ENCODE measurements around the gene LSAMP. TPM values are rescaled to one million over a fixed set of nuclear protein-coding genes. Genes with fewer than 3 reads are reported as not detected.

LSAMP gene
- total and polyA plus RNA-seq, 2 donors (not counting 1 experiment from before 2014, with no cell fraction given): not detected

GRCh38 chr3:116260491-116260890 is 184.8 kb downstream of the LSAMP start:
- Histone ChIP-seq H3K27ac (ENCODE audit: low read length in 2 of 2) (no peak overlapping the region), H3K9ac (ENCODE audit: low read length) (no peak overlapping the region), H3K27me3 (replicated peaks in 1 of 4; ENCODE audit: control extremely low read depth in 1 of 4, control insufficient read depth in 3 of 4, insufficient read depth in 4 of 4, low read length in 3 of 4) (no peaks in the 10 kb centered on the region), H3K9me3 (ENCODE audit: control extremely low read depth in 1 of 3, control insufficient read depth in 2 of 3, insufficient read depth in 1 of 3, low read length in 2 of 3) (no peaks in the 10 kb centered on the region), H3K36me3 (replicated peaks in 1 of 2; ENCODE audit: control extremely low read depth in 1 of 2, control insufficient read depth in 1 of 2, extremely low read depth in 1 of 2, insufficient read depth in 2 of 2, low read length in 1 of 2) (no peaks in the 10 kb centered on the region), H3K4me3 (ENCODE audit: control extremely low read depth in 1 of 5, extremely low read depth in 1 of 5, insufficient read depth in 1 of 5, low read depth in 2 of 5, low read length in 4 of 5) (no peak overlapping the region), H3K4me2 (replicated peaks; ENCODE audit: low read depth, low read length, poor library complexity, severe bottlenecking) (no peak overlapping the region), H2AFZ (ENCODE audit: insufficient read depth, low read depth, low read length, poor library complexity, severe bottlenecking) (no peak overlapping the region), H3K4me1 (ENCODE audit: control insufficient read depth in 2 of 2, insufficient read depth in 2 of 2, low read length in 2 of 2) (no peaks in the 10 kb centered on the region), H4K20me1 (ENCODE audit: control insufficient read depth, insufficient read depth, low read length, poor library complexity, severe bottlenecking) (no peaks in the 10 kb centered on the region), H3K79me2 (ENCODE audit: control insufficient read depth, insufficient read depth, low read length) (no peaks in the 10 kb centered on the region)
- no CpG with 5 or more reads among the region's 2 CpGs for WGBS (ENCODE audit: insufficient coverage)
- POLR2A ChIA-PET: no interaction called here
- DNase-seq (no peak), ATAC-seq (ENCODE audit: low read depth) (no peak)
- CTCF ChIA-PET: no interaction called here
- Mint-ChIP-seq H3K4me3 (no peak overlapping the region), H3K4me1 (no peaks in the 10 kb centered on the region), H3K9me3 (ENCODE audit: insufficient read depth) (no peaks in the 10 kb centered on the region), H3K27ac (no peak overlapping the region), H3K27me3 (peaks cover 3% of the 10 kb centered on the region)
- TF ChIP-seq, protein P1, sequence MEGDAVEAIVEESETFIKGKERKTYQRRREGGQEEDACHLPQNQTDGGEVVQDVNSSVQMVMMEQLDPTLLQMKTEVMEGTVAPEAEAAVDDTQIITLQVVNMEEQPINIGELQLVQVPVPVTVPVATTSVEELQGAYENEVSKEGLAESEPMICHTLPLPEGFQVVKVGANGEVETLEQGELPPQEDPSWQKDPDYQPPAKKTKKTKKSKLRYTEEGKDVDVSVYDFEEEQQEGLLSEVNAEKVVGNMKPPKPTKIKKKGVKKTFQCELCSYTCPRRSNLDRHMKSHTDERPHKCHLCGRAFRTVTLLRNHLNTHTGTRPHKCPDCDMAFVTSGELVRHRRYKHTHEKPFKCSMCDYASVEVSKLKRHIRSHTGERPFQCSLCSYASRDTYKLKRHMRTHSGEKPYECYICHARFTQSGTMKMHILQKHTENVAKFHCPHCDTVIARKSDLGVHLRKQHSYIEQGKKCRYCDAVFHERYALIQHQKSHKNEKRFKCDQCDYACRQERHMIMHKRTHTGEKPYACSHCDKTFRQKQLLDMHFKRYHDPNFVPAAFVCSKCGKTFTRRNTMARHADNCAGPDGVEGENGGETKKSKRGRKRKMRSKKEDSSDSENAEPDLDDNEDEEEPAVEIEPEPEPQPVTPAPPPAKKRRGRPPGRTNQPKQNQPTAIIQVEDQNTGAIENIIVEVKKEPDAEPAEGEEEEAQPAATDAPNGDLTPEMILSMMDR (IDR thresholded peaks at IDR 0.05): no peak
- no peak for TF ChIP-seq EZH2 (IDR thresholded peaks at IDR 0.05; ENCODE audit: borderline replicate concordance, insufficient read depth, low read depth, low read length, poor library complexity, severe bottlenecking)
- intact Hi-C loops (cut with micrococcal nuclease): no loop called here

- Mint-ChIP-seq H3K27ac (no peak overlapping the region), H3K4me3 (no peak overlapping the region), H3K4me1 (no peaks in the 10 kb centered on the region), H3K9me3 (ENCODE audit: insufficient read depth) (no peaks in the 10 kb centered on the region), H3K27me3 (peaks cover 3% of the 10 kb centered on the region)
- no peaks in the 10 kb centered on the region for H3K79me2 ChIP-seq (ENCODE audit: control insufficient read depth, insufficient read depth, low read length)
- H3K4me3 ChIP-seq (ENCODE audit: control extremely low read depth in 1 of 5, extremely low read depth in 1 of 5, insufficient read depth in 1 of 5, low read depth in 2 of 5, low read length in 4 of 5): no peak overlapping the region
- H3K36me3 ChIP-seq (replicated peaks in 1 of 2; ENCODE audit: control extremely low read depth in 1 of 2, control insufficient read depth in 1 of 2, extremely low read depth in 1 of 2, insufficient read depth in 2 of 2, low read length in 1 of 2): no peaks in the 10 kb centered on the region
- H3K4me2 ChIP-seq (replicated peaks; ENCODE audit: low read depth, low read length, poor library complexity, severe bottlenecking): no peak overlapping the region
- ChIA-PET POLR2A (no interaction called here), CTCF (no interaction called here)
- H3K27ac ChIP-seq (ENCODE audit: low read length in 2 of 2): no peak overlapping the region
- no peaks in the 10 kb centered on the region for H3K9me3 ChIP-seq (ENCODE audit: control extremely low read depth in 1 of 3, control insufficient read depth in 2 of 3, insufficient read depth in 1 of 3, low read length in 2 of 3)
- intact Hi-C loops (cut with micrococcal nuclease): no loop called here
- H4K20me1 ChIP-seq (ENCODE audit: control insufficient read depth, insufficient read depth, low read length, poor library complexity, severe bottlenecking): no peaks in the 10 kb centered on the region
- no peak for TF ChIP-seq EZH2 (IDR thresholded peaks at IDR 0.05; ENCODE audit: borderline replicate concordance, insufficient read depth, low read depth, low read length, poor library complexity, severe bottlenecking)
- no peak for DNase-seq
- H2AFZ ChIP-seq (ENCODE audit: insufficient read depth, low read depth, low read length, poor library complexity, severe bottlenecking): no peak overlapping the region
- no peak for ATAC-seq (ENCODE audit: low read depth)
- no peaks in the 10 kb centered on the region for H3K4me1 ChIP-seq (ENCODE audit: control insufficient read depth in 2 of 2, insufficient read depth in 2 of 2, low read length in 2 of 2)
- no peaks in the 10 kb centered on the region for H3K27me3 ChIP-seq (replicated peaks in 1 of 4; ENCODE audit: control extremely low read depth in 1 of 4, control insufficient read depth in 3 of 4, insufficient read depth in 4 of 4, low read length in 3 of 4)
- H3K9ac ChIP-seq (ENCODE audit: low read length): no peak overlapping the region
These were observed 185.3 kb downstream of the LSAMP start for GRCh38 chr3:116259984-116260383.
